Measurements from ENCODE around the gene KSR2. TPM values are rescaled to one million over a fixed set of nuclear protein-coding genes. Genes with fewer than 3 reads are reported as not detected.

The KSR2 gene
- total RNA-seq, 1 donor from 2014 or later, result not detected

DNA sequence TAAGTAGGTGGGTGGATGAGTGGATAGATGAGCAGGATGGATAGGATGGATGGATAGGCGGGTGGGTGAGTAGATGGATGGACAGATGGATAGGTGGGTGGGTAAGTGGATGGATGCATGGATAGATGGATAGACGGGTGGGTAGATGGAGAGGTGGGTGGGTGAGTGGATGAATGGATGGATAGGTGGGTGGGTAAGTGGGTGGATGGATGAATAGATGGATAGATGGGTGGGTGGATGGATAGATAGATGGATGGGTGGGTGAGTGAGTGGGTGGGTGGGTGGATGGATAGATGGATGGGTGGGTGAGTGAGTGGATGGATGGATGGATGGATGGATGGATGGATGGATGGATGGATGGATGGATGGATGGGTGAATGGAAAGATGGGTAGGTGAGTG is 385.7 kb downstream of the KSR2 start:
- DNase-seq (ENCODE audit: missing footprints) (no peak), ATAC-seq (no peak)
- intact Hi-C loops (cut with DNase I), result no loop called here

DNA sequence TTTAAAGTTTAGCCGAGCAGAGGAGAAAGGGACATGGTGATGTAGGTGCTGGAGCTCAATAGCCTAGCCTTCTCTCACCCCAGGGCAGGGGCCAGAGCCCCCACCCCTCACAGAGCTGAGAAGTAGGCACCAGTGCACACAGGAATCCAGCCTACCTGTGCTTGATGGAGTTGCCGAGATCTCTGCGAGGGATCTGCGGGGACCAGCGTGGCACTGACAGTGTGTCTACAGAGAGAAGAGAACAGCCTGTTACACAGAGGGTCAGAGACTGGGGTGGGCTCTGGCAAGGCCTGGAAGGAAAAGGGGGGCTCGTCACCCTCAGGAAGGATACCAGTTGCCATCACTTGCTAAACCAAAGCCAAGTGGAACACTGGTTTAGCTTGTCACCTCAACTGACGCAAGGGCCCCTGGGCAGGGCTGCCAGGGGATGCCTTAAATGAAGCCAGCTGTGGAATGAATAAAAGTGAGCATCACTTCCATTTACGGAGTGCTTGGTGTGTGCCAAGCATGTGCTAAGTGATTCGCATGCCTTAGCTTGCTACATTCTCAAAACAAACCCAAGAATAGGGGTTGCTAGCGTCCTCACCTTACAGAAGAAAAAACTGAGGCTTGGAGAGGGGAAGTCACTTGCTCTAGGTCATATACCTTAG is 386.5 kb downstream of the KSR2 start:
- no peak for ATAC-seq
- no peak for DNase-seq (ENCODE audit: missing footprints)
- intact Hi-C loops (cut with DNase I), result no loop called here

DNA sequence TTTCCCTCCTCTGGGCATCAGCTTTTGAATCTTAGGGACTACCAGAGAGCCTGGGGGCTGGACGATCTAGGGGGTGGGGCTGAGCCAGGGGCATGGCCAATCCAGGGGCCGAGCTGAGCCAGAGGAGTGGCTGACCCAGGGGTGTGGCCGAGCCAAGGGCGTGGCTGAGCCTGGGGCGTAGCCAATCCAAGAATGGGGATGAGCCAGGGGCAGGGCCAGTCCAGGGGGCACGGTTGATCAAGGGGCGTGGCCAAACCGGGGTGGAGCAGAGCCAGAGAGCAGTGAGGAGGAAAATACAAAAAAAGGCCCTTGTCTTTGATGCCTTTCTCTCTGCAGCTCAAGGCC is 388.1 kb downstream of the KSR2 start:
- intact Hi-C loops (cut with DNase I), result no loop called here
- ATAC-seq (peak; percentile 68), DNase-seq (ENCODE audit: missing footprints) (peak; percentile 70)

DNA sequence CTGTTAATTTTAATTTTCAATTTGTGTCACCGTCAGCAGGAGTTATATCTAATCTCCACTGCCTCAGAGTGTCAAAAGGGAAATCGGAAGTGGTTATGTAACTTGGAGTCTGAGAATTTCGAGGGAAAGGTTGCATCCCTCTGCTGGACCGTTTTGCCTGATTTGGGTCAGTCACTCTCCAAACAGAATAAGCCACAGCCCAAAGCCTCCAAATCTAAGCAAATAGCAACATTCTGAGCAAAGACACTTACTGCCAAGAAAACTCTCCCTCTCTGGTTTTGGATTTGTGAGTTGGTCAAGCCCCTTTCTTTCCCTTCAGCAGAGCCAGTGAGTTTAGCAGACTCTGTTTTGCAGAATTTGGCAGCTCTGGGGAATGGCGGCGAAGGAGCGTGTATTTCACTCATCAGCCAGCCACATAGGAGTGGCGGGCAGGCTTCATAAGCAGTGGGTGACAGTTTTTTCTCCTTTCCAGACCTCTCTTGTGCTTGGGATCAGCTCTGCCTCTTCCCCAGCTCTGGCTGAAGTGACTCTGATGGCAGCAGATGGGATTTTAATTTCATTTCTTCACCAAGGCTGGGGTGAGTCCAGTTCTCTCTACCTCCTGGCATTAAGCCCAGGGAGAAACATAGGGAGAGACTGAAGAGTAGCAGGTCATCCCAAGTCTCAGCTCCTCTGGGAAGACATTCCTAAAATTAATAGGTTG is 388.6 kb downstream of the KSR2 start:
- ATAC-seq (peak; percentile 26), DNase-seq (ENCODE audit: missing footprints) (no peak)
- intact Hi-C loops (cut with DNase I), result no loop called here

DNA sequence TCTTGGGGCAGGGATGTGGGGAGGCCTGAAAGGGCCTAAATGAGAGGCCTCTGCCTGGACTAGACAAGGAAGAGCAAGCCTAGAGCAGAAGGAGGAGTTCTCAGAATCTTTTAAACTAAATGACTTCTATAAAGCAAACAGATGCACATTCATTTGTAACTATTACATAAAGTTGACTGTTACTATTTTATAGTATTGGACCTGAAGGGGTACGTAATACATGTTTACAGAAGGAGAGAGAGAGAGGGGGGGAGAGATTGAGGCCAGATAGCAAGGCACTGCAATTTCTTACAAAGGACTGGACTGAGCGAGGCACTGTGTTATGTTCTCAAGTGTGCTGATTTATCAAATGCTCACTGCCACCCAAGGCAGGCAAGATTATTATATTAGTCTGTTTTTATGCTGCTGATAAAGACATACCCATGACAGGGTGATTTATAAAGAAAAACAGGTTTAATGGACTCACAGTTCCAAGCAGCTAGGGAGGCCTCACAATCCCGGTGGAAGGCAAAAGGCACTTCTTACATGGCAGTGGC is 391.6 kb downstream of the KSR2 start:
- DNase-seq (ENCODE audit: missing footprints), result no peak
- intact Hi-C loops (cut with DNase I), result no loop called here

DNA sequence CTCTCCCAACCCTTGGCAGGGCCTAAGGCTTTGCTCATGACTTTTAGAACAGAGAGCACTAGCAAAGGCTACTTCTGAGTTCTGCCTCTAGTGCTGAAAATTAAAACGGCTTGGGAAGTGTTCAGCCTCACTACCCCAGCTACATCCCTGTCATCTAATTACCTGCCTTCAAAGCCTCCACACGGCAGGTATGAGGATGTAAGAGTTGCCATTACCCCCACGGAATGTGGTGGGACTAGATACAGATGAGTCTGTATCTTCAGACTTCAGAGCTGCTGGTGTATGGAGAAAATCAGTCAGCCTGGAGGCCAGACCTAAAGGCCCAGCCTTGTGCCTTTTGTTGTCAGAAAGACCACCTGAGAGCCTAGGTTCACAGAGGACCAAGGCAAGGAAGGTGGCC is 392.7 kb downstream of the KSR2 start:
- ATAC-seq, result no peak
- intact Hi-C loops (cut with DNase I), result no loop called here

More for the DNA sequence above, 391.6 kb downstream of the KSR2 start:
- ATAC-seq, result no peak

DNA sequence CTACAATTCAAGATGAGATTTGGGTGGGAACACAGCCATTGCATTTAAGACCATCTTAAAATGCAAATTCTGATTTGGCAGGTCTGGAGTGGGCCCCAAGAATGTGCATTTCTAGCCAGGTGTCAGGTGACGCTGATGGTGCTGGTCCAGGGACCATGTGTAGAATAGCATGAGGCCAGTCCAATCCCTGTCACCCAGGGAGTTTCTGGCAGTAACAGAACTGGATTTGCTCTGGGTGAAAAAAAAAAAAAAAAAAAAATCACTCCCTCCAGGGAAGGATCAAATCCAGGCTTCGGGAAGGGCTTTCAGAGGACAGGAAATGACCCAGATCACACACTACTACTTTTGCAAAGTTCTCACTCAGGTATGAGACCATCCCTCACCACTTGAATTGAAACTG is 394.1 kb downstream of the KSR2 start:
- intact Hi-C loops (cut with DNase I), result no loop called here
- ATAC-seq (no peak), DNase-seq (ENCODE audit: missing footprints) (no peak)

More for the DNA sequence above, 392.7 kb downstream of the KSR2 start:
- no peak for DNase-seq (ENCODE audit: missing footprints)

DNA sequence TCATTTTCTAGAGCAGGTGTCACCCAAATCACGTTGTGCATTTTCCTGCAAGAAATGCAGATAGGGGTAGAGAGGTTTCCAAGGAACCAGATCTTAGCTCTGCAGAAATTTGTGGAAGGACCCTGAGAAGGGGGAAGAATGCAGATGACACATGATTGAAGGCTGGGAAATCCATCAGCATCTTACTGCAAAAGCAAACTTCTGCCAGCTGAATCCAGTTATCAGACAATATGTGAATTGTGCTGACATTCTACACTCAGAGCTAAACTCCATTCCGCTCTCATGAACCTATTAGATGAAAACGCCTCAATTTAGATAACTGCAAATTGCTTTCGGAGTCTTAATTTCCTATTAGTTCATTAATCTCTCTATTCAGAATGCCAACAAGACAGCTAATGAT is 396.0 kb downstream of the KSR2 start:
- no peak for ATAC-seq
- DNase-seq (ENCODE audit: missing footprints), result no peak
- intact Hi-C loops (cut with DNase I), result no loop called here

DNA sequence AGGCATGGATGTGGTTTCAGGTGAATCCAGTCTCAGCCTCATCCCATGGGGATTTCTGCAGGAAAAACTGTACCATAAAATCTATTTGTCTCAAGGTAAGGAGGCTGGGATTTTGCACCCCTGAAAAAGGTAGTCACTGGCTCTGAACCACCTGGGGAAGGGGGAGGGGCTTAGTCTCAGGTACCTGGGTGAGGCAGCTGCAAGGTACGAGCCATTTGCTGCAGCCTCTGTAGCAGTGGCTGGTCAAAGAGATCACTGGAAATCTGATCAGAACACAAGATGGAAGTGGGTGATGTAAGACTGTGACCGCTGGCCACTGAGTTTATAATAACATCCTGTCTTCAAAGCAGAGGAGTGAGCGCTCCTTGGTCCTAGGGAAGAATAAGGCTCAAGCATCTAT is 397.5 kb downstream of the KSR2 start:
- DNase-seq (ENCODE audit: missing footprints) (no peak), ATAC-seq (no peak)
- intact Hi-C loops (cut with DNase I), result no loop called here

DNA sequence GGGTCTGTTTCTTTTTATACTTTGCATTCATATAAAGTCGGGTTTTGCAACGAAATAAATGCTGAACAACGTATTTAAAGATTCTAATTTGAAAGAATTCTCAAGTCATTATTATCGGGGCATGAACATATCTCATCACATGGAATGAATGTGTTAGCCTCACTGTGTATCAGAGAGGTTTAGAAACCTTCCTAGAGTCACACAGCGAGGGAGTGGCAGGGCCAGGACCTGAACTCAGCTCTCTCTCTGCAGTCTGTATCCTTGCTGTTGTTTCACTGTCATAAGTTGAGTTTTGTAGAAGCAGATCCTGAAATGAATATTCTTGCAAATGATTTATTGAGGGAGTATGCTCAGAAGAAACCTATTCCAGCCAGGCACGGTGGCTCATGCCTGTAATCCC is 398.2 kb downstream of the KSR2 start:
- no peak for DNase-seq (ENCODE audit: missing footprints)
- intact Hi-C loops (cut with DNase I), result no loop called here
- no peak for ATAC-seq

DNA sequence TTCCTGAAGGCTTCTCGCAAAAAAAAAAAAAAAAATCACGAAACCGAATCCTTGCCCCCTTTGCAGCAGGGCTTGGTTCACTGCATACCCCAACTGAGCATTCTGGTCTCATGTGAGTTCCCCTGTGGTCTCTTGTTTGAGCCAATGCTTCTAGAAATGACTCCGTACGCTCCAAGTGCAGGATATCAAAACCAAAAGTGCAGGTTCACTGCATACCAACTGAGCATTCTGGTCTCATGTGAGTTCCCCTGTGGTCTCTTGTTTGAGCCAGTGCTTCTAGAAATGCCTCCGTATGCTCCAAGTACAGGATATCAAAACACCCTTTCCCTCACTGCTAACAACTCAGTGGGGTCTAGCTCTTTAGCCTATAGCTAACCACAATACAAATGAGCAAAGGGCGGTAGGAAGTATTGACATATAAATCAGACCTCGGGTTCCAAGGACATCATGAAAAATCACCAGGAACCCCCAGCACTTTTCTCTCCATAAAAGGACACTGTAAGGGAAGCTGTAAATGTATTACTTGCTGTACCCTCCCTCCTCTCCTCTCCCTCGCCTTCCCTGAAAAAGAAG is 401.1 kb downstream of the KSR2 start:
- DNase-seq (ENCODE audit: missing footprints), result no peak
- no peak for ATAC-seq
- intact Hi-C loops (cut with DNase I), result no loop called here

DNA sequence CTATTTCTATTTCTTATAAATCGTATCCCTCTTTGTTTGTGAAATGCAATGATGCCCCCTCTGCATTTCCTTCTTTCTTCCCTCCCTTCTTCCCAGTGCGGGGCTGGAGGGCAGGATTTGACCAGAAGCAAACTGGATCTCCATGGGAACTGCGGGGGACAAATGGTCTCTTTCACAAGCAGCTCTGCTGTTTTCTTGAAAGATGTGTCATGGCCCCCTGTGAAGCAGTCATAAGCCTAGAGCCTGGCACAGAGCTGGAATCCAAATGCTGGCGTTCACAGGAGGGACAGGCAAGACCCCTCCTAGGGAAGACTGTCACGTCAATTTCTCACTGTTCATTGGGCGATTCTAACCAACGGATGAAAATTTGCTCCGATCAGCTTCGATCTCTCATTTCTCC is 403.9 kb downstream of the KSR2 start:
- DNase-seq (ENCODE audit: missing footprints) (no peak), ATAC-seq (no peak)
- intact Hi-C loops (cut with DNase I), result no loop called here

DNA sequence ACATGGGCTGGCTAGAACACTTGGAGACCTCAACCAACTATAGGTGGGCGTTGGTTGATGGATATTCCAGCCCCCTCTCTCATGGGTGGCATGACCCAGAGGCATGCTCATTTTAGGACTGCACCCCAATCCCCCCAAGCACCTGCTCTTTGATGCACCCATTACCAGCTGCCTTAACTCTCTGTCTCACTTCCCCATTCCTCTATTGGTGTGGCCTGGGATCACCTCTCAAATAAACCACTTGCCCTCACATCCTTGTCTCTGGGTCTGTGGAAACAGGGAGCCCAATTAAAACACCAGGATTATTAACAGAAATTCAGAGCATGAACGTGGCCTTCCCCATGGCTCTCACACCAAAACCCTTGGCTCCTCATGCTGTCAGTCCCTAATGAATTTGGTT is 405.1 kb downstream of the KSR2 start:
- DNase-seq (ENCODE audit: missing footprints), result no peak
- intact Hi-C loops (cut with DNase I), result no loop called here
- no peak for ATAC-seq

DNA sequence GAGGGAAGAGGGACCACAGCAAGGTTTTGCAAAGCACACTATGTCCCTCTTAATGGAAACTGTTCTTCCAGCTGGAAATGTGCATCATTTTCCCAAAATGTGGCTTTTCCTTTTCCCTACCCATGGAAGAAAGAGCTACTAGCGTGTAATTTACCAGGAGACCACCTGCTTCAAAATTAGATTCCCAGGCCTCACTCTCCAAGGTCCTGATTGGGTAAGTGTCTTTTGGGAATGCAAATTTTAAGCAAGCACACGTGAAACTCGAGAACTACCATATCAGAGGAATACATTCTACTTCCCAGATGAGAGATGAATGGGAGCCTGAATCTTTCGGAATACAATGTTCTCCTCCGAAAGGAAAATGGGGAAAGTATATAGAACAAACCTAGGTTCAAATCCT is 405.8 kb downstream of the KSR2 start:
- no peak for DNase-seq (ENCODE audit: missing footprints)
- ATAC-seq, result no peak
- intact Hi-C loops (cut with DNase I), result no loop called here

DNA sequence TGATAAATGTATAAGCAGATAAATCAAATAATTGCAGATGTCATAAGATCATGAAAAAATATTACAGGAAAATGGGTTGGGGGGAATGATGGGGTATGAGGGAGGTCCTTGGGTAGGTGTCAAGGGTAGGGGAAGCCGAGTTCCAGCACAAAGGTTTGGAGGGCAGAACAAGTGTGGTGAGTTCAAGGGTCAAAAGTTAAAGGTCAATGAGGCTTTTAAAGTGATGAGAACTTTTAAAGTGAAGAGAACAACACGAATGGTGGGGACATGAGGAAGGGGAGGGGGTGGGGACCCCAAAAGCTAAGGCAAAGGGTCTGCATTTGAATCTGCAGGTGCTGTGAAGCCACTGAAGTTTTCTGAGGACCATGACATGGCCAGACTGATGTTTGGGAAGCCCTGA is 406.8 kb downstream of the KSR2 start:
- ATAC-seq (no peak), DNase-seq (ENCODE audit: missing footprints) (no peak)
- intact Hi-C loops (cut with DNase I), result no loop called here

DNA sequence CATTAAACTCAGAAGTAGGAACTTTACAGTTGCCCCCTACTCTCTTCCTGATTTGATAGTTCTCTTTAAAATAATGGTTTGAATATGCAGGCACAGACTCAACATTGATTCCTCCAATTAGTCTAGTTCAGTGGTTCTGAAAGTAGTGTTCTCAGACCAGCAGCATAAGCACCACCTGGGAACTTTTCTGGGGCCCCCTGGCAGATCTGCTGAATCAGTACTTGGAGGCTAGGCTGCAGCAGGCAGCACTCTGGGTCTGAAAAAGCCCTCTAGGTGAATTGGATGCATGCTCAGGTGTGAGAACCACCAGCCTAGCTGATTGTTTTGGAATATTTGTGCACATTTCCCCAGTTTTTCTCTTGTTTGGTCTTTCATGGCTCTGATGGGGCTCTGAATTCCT is 408.8 kb downstream of the KSR2 start:
- intact Hi-C loops (cut with DNase I), result no loop called here
- ATAC-seq (no peak), DNase-seq (ENCODE audit: missing footprints) (no peak)

DNA sequence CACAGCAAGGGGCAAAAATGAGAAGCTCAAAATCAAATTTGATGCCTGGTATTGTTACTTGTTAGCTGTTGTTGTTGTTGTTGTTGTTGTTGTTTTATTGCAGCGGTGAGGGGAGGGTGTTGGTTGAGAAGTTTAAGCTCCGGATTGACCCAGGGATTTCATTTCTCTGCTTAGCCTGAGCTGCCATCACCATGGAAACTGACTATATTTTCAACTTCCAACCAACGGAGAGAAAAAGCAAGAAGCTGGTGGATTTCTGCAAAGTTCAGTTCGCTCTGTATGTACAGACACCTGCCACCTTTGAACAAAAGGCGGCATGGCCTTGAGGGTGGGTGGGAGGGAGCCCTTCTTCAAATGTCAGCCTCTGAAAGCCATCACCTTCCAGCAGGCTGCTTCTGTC is 412.9 kb downstream of the KSR2 start:
- ATAC-seq (no peak), DNase-seq (ENCODE audit: missing footprints) (no peak)
- intact Hi-C loops (cut with DNase I), result no loop called here

DNA sequence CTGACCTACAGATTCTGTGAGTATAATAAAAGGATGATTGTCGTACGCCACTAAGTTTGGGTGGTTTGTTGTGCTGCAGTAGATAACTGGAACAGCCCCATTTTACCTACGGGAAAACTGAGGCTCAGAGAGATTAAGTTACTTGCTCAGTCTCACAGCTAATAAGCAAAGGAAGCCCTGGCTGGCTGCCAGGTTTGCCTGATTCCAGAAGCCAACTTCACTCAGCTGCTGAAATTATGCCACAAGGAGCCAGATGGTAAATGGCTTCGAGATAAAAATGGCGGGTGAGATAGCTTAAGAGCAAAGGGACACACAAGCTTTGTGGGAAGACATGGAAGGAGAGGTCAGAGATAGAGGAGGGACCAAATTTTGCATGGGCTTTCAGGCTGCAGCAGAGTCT is 415.8 kb downstream of the KSR2 start:
- intact Hi-C loops (cut with DNase I), result no loop called here
- DNase-seq (ENCODE audit: missing footprints) (no peak), ATAC-seq (no peak)

DNA sequence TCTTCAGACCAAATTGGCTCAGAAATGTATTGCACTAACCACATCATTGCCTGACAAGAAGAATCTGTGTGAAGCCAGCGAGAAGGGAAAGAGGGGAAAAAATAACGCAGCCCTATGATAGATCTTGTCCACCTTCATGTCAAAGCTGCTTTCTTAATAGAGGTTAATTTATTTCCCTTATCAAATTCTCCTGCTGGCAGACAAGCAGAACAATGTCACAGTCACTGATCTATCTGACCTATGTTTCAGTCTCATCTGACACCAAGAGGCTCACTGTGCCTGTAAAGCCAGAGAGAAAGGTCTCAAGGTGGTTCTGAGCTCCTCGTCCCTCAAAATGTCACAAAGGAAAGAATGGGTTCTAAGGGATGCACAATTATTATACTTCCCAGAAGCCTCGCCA is 417.1 kb downstream of the KSR2 start:
- DNase-seq (ENCODE audit: missing footprints) (no peak), ATAC-seq (no peak)
- intact Hi-C loops (cut with DNase I), result no loop called here

DNA sequence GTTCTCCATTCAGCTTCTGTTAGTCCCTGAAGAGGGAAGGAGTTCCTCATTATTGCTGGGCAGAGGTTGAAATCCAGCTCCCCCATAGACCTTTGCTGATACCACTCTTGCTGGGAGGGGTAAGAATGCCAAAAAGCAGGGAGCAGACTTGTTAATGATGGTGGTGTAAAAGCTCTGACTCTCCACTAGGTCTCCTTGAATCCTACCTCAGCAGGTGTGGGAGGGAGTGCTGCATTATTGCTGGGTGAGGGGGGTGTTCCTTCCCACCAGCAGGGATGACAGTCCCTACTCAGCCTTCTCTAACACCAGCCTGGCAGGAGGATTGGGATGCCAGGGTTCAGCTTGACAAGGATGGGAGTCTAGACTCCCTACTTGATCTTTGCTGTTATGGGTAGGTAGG is 421.6 kb downstream of the KSR2 start:
- ATAC-seq (no peak), DNase-seq (ENCODE audit: missing footprints) (no peak)
- intact Hi-C loops (cut with DNase I), result no loop called here

Measured in Right ventricle myocardium inferior (tissue), 1 donor.